OCI-LY7 (cell line): ENCODE data around the gene SMIM22. TPM values are rescaled to one million over a fixed set of nuclear protein-coding genes. Genes with fewer than 3 reads are reported as not detected.
A peak's percentile ranks its signal among the peaks of the same experiment; 100 is the strongest.

ENCODE experiments used
- BruUV-seq: library from RNA; stranded (reverse); fragments of 400-500 nt; replicated peaks from 2 replicates; lab custom pipeline; 2021; lab: Mats Ljungman, UMichigan
- CTCF ChIA-PET: fragments of 300-600 bp; sonication (Branson Sonifier 250); formaldehyde crosslinking; loops from one replicate; lab custom pipeline; 2022; ENCODE audit warnings: antibody characterized with exemption; ENCODE audit not compliant: unreplicated experiment; lab: Charles Lee
- POLR2A ChIA-PET: fragments of 300-600 bp; sonication (Branson Sonifier 250); formaldehyde crosslinking; loops from one replicate; lab custom pipeline; 2022; ENCODE audit warnings: antibody characterized with exemption; lab: Charles Lee
- DNase-seq: peaks from one replicate; pipeline ENCODE4 v3.0.0-alpha.2; 2015; ENCODE audit warnings: low spot score
- H2AFZ ChIP-seq: fragments of 200-600 bp; sonication (generic), shearing (Covaris generic); 2 replicates; pipeline ENCODE4 v1.6.1; 2014; ENCODE audit warnings: mild to moderate bottlenecking, antibody characterized with exemption, low read length, moderate library complexity
- H3K27ac ChIP-seq: fragments of 200-600 bp; sonication (generic); 2 replicates; pipeline ENCODE4 v1.5.1; 2014; ENCODE audit warnings: mixed run types, low read depth, mild to moderate bottlenecking, moderate library complexity, low read length, inconsistent platforms; ENCODE audit not compliant: poor library complexity, severe bottlenecking
- H3K36me3 ChIP-seq: fragments of 200-600 bp; sonication (generic); 2 replicates; pipeline ENCODE4 v1.6.1; 2014; ENCODE audit warnings: mild to moderate bottlenecking, antibody characterized with exemption, low read length, moderate library complexity, mixed read lengths; ENCODE audit not compliant: insufficient read depth
- H3K4me1 ChIP-seq: fragments of 200-600 bp; sonication (generic); 2 replicates; pipeline ENCODE4 v1.5.1; 2014; ENCODE audit warnings: mild to moderate bottlenecking, low read length; ENCODE audit not compliant: insufficient read depth, poor library complexity, severe bottlenecking
- H3K4me2 ChIP-seq: fragments of 200-600 bp; sonication (generic); 2 replicates; pipeline ENCODE4 v1.6.1; 2014; ENCODE audit warnings: mild to moderate bottlenecking, low read length
- H3K4me3 ChIP-seq: fragments of 200-600 bp; sonication (generic); 2 replicates; pipeline ENCODE4 v1.5.1; 2014; ENCODE audit warnings: mild to moderate bottlenecking, low read depth, low read length; ENCODE audit not compliant: poor library complexity, severe bottlenecking
- H3K79me2 ChIP-seq: fragments of 200-600 bp; sonication (generic); 2 replicates; pipeline ENCODE4 v1.6.1; 2016; ENCODE audit warnings: low read depth, mild to moderate bottlenecking, low read length, moderate library complexity, mixed read lengths; ENCODE audit not compliant: insufficient read depth
- H3K9me2 ChIP-seq: fragments of 200-600 bp; sonication (generic); 2 replicates; pipeline ENCODE4 v1.6.1; 2016; ENCODE audit warnings: mild to moderate bottlenecking, low read length, mixed read lengths; ENCODE audit not compliant: insufficient read depth
- H3K9me3 ChIP-seq: fragments of 200-600 bp; sonication (generic); 2 replicates; pipeline ENCODE4 v1.6.1; 2014; ENCODE audit warnings: mild to moderate bottlenecking, mixed run types, low read length, mixed read lengths
- H4K20me1 ChIP-seq: fragments of 200-600 bp; sonication (generic); 2 replicates; pipeline ENCODE4 v1.6.1; 2014; ENCODE audit warnings: mild to moderate bottlenecking, antibody characterized with exemption, low read length, moderate library complexity, mixed read lengths; ENCODE audit not compliant: insufficient read depth
- CTCF ChIP-seq: fragments of 200-600 bp; sonication (generic); conservative IDR thresholded peaks from 2 replicates; pipeline ENCODE4 v1.5.1; 2014; ENCODE audit warnings: mild to moderate bottlenecking, antibody characterized with exemption, low read length, moderate library complexity, mixed read lengths
- EZH2phosphoT487 ChIP-seq: fragments of 200-600 bp; sonication (generic); IDR thresholded peaks from 2 replicates; pipeline ENCODE4 v1.6.1; 2018; ENCODE audit warnings: low read depth, borderline replicate concordance, mild to moderate bottlenecking, mixed run types, antibody characterized with exemption, low read length, moderate library complexity, mixed read lengths
- intact Hi-C: fragments of 100-400 bp; cut with micrococcal nuclease; formaldehyde crosslinking; loops from one replicate; pipeline ENCODE4 v1.10.0; 2022; ENCODE audit not compliant: unreplicated experiment
- total RNA-seq, 2 experiments: library from RNA; depleted of rRNA in 1 of 2; stranded (reverse); fragments of >200 nt in 1 of 2; shearing (Covaris generic) in 1 of 2; gene quantifications; 2 replicates each; pipeline ENCODE4 v1.2.3, GENCODE V29; 2014 to 2022

Gene SMIM22
- total RNA-seq, 2 experiments from 2014 or later: not detected

DNA sequence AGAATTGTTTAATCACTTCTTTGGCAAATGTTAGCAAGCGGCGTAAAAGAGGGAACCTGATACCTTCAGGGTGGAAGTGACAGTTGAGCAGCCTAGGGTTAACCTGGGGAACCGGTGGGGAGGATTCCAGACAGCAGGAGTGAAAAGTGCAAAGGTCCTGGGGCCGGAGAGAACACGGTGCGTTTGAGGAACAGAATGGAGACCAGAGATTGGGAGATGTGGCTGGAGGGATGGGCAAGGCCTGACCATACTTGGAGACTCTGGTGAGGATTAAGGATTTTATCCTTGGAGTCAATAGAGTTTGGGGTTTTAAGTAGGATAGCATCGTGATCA is 25.9 kb upstream of the SMIM22 start:
- no TSS peak for BruUV-seq
- H3K27ac ChIP-seq: peak overlapping the region; percentile 68
- intact Hi-C loops: loop anchor here (2.0 to 10.0 kb wide), 2 partner anchors 78 to 154 kb away; partner anchors contain the start of genes GLYR1, UBALD1 and UBN1
- peaks cover 30% of the 10 kb centered on the region for H3K4me1 ChIP-seq
- peak overlapping the region; percentile 96 for H3K4me2 ChIP-seq
- TF ChIP-seq EZH2phosphoT487 (no peak), CTCF (no peak)
- H4K20me1 ChIP-seq: no peaks in the 10 kb centered on the region
- CTCF ChIA-PET: no interaction called here
- no peak for DNase-seq
- peaks cover 12% of the 10 kb centered on the region; the same call in 1 of the 2 replicates for H3K79me2 ChIP-seq
- H3K36me3 ChIP-seq: peaks cover 8% of the 10 kb centered on the region
- no peaks in the 10 kb centered on the region for H3K9me3 ChIP-seq
- H3K9me2 ChIP-seq: no peaks in the 10 kb centered on the region
- peak overlapping the region; percentile 98 for H2AFZ ChIP-seq
- peak overlapping the region; percentile 72 for H3K4me3 ChIP-seq
- POLR2A ChIA-PET: interaction anchor here (0.6 to 3.1 kb wide), 2 partner anchors 12 to 34 kb away, joined by 7 to 23 read pairs; partner anchors contain the start of genes ANKS3 and DNAAF8

DNA sequence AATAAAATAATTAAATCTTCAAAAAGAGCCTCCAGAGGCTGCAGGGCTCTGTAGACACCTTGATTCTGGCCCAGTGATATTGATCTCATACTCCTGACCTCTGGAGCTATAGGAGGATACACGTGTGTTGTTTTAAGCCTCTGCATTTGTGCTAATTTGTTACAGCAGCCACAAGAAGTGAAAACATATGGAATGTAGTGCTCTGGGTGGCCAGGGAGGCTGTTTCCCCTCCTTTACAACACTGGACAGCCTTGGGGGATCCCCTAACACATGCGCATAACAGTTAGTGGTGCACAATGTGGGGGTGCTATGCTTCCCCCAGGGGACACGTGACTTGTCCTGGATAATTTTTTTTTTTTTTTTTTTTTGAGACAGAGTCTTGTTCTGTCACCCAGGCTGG is 23.5 kb upstream of the SMIM22 start:
- Histone ChIP-seq H2AFZ (no peak overlapping the region), H3K4me2 (no peak overlapping the region), H3K27ac (no peak overlapping the region), H4K20me1 (no peaks in the 10 kb centered on the region), H3K79me2 (peaks cover 2% of the 10 kb centered on the region; the same call in 1 of the 2 replicates), H3K9me3 (no peaks in the 10 kb centered on the region), H3K36me3 (no peaks in the 10 kb centered on the region), H3K4me1 (peaks cover 15% of the 10 kb centered on the region), H3K4me3 (no peak overlapping the region), H3K9me2 (no peaks in the 10 kb centered on the region)
- BruUV-seq: no TSS peak
- intact Hi-C loops: no loop called here
- TF ChIP-seq EZH2phosphoT487 (no peak), CTCF (no peak)
- POLR2A ChIA-PET: interaction anchor here (0.5 to 0.9 kb wide), 3 partner anchors 8 to 869 kb away, joined by 3 to 4 read pairs (median 3); no protein-coding TSS in a partner anchor
- CTCF ChIA-PET: no interaction called here
- DNase-seq: no peak

DNA sequence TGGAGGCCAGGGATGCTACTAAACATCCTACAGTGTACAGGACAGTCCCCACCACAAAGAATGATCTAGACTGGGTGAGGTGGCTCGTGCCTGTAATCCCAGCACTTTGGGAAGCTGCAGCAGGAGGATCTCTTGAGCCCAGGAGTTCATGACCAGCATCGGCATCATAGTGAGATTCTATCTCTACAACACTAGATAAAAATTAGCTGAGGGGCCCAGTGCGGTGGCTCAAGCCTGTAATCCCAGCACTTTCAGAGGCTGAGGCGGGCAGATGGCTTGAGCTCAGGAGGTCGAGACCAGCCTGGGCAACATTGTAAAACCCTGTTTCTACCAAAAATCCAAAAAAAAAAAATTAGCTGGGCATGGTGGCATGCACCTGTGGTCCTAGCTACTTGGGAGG is 22.8 kb upstream of the SMIM22 start:
- CTCF ChIA-PET: no interaction called here
- Histone ChIP-seq H3K4me1 (peaks cover 13% of the 10 kb centered on the region), H3K4me3 (no peak overlapping the region), H4K20me1 (no peaks in the 10 kb centered on the region), H3K27ac (no peak overlapping the region), H3K4me2 (no peak overlapping the region), H3K9me3 (no peaks in the 10 kb centered on the region), H3K9me2 (no peaks in the 10 kb centered on the region), H3K79me2 (no peaks in the 10 kb centered on the region), H2AFZ (no peak overlapping the region), H3K36me3 (no peaks in the 10 kb centered on the region)
- DNase-seq: no peak
- intact Hi-C loops: no loop called here
- no TSS peak for BruUV-seq
- POLR2A ChIA-PET: interaction anchor here (0.7 to 0.9 kb wide), 3 partner anchors 8 to 869 kb away, joined by 3 to 6 read pairs (median 4); no protein-coding TSS in a partner anchor
- TF ChIP-seq CTCF (no peak), EZH2phosphoT487 (no peak)
